NCI-H2029 (cell line): Measurements from ENCODE around the gene NSF.
"Not testable (repeated sequence)": the region's sequence is repeated elsewhere in the genome, so short reads cannot be mapped to it uniquely, and the experiment has no call there.

Source experiments
- DNase-seq: peaks from one replicate; lab custom pipeline; 2025; lab: John Stamatoyannopoulos, UW

Gene NSF

DNA sequence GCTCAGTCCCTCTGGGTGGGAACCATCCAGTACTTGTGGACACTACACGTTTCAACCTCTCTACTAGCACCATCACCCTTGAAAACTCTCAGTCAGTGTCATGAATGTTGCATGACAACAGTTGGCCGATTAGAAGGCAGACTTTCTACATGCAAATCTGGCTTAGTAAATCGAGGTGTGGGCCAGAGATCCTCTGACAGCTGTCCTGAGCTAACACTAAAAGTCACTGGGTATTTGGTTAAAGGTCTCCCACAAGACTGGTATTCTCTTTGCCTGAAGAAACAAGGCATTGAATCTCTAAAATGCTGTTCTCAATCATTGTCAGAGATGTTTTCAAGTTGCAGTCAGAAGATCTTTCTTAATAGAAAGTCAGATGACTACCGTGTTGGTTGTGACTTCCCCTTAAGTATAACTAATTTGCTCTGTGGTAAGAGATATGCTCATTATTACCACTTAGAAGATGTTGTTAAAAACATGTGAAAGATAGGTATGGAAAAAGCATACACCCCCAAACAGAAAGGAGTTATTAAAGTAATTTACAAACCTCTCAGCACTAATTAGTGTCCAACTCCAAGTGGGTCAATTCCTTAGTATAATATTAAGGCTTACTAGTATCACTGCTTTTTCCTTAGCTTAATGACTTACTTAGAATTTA, 165.7 kb downstream of the NSF start:
- DNase-seq, result no peak

DNA sequence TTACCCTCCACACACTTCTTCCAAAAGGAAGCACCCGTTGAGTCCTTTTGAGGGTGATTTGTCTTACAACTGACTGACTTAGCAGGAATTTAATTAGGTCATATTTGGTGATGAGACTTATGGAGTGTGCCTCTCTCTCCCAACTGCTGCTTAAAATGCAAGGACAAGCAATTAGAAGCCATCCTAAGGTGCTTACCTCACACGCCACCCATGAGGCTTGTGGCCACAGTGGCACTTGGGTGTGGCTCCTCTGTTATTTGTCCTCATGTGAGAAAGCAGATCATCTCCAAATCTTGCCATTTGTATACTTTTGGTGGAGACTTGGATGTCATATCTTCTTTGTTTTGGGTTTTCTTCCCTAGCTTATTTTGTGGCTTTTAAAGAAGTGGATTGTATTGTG, 166.4 kb downstream of the NSF start:
- no peak for DNase-seq

DNA sequence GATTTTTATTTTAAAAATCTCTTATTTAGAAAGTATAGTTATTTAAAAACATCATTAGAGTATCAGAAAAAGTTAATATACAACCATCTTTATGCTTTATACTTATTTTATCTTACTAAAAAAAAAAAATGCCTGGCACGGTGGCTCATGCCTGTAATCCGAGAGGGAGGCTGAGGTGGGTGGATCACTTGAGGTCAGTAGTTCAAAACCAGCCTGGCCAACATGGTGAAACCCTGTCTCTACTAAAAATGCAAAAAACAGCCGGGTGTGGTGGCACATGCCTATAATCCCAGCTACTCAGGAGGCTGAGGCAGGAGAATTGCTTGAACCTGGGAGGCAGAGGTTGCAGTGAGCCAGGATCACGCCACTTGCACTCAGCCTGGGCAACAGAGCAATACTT, 167.1 kb downstream of the NSF start:
- not testable (repeated sequence) for DNase-seq

DNA sequence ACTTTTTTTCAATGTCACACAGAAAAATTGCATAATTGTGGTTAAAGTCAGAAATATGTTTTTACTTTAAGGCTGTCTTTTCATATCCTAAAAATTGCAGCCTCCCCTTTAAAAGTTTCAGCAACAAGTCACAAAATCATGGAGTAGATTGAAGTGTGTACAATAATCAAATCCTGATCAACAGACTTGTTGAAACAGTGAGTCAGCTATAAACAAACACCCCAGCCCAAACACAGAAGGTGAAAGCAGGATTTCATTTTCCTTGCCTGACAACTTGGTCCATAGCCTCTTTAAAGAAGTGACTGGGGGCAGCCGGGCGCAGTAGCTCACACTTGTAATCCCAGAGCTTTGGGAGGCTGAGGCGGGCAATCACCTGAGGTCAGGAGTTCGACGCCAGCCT, 168.1 kb downstream of the NSF start:
- no peak for DNase-seq

DNA sequence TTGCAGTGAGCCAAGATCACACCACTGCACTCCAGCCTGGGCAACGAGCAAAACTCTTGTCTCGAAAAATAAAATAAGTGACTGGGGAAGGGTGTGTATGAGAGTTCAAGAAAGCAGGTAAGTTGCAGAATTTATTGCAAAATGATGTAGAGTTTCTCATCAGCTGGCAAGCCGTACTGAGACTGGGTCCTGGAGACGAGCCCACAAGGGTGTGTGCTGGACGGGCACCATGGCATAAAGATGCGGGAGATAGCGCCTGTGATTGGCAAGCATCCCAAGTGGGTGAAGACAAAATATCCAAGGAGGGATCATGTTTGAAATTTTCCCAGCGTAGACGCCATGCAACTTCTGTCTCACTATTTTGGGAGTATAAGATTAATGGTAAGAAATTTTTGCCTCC, 168.7 kb downstream of the NSF start:
- no peak for DNase-seq

DNA sequence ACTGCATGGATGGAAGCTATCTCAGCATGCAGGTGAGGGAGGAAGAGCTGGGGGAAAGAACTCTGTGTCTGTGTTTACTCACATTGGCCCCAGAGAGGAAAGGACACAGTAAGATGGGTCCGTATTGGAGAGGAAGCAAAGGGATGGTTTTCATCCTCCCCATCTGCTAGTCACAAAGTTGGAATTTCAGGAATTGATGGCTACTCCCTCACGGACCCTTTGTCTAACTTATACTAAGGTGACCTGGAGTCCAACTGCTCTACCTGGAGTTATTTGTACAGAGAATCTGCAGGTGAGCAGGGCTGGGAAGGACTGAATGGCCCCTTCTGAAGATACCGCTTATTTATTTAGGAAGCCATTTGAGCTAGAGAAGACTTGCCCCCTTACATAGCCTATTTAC, 172.9 kb downstream of the NSF start:
- no peak for DNase-seq

DNA sequence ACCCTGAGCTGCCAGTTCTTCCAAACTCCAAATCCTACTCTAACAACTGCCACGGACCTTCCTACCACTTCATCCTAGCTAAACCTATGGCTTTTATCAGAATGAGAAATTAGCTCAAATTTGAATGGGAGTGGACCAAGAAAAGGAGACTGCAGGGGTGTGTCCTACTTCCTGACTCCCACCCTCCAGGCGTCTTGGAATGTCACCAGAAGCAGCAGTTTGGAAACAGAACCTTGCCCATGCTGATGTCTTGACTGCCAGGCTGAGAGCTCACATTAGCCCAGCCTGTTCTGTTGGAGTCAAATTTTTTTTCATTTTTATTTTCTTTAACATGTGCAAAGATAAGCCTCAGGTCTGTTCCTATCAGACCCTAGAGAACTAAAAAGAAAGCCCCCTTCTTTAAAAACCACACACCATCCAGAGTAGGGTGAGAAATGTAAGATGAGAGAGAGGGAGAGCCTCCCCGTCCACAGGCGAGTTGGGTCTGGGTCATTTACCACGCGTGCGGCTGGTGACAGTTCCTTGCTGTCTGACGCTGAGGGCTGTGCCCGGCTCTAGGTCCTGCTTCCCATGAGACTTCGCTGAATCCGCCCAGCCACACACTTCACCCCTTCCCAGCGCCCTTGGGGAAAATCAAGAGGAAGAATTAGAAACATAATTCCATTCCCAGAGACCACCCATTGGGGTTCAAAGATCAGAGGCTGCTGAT, 173.7 kb downstream of the NSF start:
- no peak for DNase-seq

DNA sequence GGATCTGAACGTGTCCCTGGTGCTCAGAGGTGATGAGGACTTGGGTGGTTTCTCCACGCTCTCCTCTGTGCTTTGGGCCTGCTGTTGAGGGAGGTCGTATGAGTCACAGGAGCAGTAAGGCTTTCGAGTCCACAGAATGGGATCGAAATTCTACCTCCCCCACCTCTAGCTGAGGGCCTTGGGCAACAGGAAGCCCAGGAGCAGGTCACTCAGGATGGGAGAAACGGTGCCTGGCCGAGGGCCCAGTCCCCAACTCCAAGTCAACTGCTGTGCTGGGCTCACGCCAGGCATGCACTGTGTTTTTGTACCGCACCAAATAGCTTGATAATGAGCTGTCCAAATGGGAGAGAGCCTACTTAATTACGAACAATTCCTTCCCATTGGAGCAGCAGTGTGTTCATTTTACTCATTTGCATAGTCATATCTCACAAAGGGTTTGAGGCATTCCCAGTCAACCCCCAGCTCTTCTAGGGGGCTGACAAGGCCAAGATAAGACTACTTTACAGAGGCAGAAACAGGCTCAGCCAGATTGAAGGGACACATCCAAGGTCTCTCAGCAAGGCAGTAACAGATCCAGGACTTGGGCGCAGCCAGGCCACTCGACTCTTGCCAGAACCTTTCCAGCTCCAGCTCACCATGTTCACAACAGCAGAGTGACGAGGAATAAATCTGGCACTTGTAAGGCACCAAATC, 174.4 kb downstream of the NSF start:
- peak; percentile 26 for DNase-seq

DNA sequence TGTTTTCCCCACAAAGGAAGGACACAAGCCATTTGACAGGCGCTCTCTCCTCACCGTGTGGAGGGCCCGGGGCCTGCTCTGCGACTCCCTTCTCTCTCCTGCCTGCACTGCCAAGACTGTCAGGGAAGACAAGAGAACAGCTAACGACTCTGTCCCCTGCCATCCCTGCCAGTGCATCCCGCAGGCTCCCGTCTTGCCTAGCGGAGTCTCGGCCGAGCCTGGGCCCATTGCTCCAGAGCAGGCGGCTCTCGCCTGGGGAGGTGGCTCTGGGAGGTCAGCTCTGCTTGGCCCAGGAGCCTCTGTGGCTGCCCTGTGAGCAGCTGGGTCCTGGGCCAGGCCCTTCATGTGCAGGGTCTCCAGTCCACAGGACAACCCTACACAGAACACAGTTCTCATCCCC, 175.0 kb downstream of the NSF start:
- DNase-seq, result no peak

DNA sequence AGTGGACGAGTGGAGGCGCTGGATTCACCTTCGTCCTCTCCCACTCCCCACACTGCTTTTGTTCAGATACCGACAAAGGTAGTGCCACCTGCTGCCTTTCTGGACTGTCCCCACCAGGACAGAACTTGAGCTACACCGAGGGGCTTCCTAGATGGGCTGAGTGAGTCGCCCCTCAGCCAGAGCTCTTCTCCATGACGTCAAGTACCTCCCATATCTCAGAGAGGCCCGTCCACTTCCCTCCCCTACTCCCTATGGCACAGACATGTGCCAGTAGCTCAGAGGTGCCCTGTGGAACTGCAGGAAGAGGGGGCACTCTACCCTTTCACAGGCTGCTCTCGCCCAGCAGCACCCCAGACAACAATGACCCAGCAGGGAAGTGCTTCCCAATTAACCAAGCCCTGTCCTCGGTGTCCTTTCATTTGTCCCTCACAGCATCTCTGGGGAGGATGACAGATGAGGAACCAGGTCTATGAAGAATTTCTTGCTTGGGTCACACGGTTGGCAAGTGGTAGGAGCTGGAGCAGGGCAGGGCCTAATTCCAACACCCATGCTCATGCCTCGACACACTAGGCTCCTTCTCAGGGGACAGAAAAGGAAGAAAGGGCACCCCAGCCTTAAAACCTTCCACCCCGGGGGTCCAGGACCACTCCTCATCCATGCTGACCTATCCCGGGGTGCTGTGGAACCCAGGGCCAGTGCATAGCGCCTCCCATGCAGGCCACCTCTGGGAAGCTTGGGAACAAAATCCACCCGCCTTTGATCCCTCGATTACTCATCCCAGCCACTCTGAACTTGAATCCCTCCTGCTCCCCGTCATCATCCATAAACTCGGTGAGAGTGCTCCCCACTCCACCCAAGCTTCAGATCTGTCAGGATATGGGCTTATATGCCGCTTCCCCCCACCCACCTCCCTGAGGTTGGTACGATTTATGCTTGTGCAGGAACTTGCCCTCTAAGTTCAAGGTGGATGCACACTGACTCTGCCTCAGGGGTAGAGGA, 176.3 kb downstream of the NSF start:
- DNase-seq, result no peak

DNA sequence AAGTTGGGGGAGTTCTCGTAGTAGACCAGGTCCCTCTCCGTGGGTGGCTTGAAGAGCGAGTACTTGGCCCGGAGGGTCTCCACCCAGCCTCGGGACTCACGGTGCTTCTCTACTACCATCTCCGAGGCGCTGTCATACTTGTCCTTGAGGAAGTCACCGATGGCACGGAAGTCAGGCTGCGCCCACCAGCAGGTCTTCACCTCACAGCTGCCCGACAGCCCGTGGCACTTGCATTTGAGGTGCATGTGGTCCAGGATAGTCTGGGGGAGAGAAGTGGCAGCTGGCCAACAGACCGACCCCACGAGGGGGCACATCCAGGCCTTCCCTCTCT, 178.0 kb downstream of the NSF start:
- DNase-seq, result no peak

DNA sequence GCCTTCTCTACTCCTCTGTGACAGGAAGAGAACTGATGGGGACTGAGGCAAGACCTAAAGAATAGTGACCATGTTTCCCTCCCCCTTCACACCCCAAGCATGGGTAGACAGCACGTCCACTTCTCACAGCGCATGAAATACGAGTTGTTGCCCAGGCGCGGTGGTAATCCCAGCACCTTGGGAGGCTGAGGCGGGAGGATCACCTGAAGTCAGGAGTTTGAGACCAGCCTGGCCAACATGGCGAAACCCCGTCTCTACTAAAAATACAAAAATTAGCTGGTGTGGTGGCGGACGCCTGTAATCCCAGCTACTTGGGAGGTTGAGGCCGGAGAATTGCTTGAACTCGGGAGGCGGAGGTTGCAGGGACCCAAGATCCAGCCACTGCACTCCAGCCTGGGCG, 178.4 kb downstream of the NSF start:
- DNase-seq, result not testable (repeated sequence)

DNA sequence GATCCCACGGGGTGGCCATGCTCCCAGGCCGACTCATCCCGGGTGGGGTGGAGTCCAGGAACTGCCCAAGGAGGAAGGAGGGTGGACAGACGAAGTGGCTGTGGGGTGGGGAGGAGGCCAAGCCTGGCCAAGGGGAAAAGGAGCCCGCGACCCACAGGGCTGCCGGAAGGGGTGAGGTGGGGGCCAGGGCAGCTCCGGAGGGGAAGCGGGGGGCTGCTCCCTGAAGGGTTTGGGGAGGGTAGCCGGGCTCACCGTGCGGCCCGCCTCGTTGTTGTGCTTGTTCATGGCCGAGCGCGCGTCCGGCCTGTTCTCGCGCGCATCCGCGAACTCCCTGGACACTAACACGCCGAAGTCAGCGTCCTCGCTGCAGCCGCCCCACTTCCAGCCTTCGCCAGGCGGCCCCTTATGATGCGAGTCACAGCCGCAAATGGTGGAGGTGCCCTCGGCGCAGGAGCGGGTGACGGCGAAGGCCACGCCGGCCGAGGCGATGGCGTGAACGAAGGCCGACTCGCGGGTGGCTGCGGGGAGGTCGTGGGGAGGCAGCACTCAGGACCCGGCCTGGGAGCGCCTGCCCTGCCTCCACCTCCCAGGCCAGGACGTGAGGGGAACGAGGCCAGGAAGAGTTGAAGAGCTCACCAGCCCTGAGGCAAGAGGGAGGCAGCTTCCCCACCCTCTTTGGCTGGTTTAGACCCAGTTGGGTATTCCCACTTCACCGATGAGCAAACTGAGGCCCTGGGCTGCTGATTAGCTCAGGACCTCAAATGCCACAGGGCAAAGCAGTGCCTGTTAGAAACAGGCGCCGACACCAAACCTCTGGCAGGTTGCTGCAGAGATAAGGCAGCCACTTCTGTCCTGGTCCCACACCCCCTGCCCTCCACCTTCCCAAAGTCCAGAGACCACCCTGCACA, 179.3 kb downstream of the NSF start:
- no peak for DNase-seq

DNA sequence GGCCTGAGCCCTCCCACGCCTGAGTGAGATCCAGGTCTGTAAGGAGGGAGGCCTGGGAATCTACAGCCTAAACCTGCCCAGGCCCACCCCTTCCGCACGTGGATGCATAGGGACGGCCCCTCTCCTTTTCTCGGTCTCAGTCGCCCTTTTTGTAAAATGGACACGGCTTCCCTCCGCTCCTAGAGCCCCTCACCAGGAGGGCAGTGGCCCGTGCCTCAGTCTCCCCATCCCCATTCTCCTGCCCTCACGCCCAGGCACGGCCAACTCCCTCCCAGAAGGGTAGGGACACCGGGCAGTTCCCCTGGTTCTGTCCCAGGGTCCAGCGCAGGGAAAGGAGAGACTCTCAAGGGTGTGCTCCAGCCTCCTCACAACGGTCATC, 180.0 kb downstream of the NSF start:
- DNase-seq, result no peak

DNA sequence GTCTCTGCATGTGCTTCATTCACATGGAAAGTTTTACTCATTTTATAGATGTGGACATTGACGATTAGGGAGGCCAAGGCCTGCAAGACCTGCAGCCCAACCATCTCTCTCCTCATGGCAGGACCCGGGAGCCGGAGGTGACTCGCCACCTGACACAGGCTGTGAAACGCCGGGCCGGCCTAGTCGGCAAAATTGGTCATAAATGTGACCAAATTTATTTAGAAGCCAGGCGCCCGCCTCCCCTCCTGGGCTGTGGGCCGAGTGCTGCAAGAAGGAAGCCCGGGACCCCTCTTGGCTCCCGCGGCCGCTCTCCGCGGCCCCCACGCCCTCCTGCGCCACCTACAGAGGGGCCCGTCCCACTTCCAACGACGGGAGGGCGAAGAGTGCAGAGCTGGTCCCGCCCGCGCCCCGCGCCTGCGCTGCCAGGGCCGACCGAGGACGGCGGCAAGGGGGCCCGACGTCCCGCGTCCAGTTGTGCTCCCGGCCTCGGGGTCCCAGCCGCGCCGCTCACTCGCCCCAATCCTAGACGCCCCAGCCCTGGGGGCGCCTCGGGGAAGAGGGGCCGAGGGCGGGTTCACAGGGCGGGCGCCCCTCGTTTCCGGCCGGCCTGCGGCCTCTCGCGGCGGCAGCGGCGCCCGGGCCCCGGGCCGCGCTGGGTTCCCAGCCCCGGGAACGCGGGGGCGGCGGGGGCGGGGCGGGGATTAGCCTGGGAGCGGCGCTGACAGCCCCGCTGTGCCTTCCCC, 180.5 kb downstream of the NSF start:
- no peak for DNase-seq

DNA sequence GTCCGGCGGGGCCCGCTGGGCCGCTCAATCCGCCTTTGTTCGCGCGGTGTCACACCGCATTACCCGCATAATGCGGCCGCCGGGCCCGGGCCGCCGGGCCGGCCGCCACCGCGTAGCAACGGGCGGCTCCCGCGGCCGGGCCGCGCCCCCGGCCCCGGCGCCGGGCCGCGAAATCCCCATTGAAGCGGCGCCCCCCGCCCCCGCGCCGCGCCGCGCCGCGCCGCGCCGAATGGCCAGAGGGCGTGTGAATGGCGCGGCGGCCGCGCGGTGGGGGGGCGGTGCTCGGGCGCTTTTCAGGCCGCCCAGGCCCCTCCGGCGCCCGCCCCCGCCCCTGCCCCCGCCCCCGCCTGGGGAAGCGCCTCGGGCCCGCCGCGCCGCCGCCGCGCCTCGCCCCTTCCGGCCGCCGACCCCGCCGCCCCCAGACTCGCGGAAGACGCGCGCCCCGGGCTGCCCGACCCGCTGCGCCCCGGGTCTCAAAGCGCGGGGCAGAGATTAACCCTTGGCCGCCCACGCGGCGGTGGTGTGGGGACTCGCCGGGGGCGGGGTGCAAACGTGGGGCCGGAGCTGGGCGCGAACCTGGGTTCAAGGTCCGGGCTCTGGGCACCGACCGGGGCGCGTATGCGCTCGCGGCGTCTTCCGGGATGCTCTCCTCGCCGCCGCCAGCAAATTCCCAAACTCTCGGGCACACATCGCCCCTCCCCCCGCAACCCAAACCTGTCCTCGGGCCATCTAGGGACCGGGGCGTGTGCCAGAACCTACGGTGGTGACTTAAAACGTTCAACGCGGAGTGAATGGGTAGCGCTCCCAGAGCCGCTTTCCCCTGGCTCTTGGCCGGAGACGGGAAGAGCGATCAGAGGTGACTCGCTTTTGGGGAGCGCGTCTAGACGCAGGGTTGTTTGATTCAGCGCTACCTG, 181.3 kb downstream of the NSF start:
- peak; percentile 59 for DNase-seq

DNA sequence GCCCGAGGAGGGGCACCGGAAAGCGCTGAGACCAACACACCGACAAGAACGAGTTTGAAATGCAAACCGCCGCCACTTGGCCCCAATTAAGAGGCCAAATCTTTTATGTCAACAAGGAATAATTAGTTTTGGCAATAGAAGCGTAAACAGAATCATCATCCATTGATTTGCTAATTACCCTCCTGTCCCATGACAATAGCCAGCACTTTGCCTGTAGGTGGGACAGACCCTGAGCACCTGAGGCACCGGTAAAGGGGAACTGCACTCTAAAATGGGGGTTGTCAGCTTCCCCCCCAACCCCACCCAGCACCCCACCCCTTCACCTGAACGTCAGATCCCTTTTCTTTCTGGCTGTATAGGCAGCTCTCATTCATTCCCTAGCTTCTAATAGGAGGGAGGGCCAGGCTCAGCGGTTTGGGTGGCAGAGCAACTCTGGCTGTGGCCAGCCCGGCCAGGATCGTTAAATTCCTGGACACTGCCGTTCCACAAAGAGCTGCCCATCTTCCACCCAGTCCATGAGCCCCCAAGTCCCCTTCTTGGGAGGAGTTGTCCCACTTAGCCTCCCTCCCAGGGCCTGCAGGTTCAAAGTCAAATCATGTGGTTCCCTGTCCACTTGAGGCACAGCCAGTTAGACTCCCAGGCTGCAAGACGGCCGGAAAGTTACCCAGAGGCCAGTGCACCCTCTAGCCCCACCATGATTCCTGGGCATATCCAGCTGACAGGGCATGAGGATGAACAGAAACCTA, 182.2 kb downstream of the NSF start:
- DNase-seq, result peak; percentile 59

DNA sequence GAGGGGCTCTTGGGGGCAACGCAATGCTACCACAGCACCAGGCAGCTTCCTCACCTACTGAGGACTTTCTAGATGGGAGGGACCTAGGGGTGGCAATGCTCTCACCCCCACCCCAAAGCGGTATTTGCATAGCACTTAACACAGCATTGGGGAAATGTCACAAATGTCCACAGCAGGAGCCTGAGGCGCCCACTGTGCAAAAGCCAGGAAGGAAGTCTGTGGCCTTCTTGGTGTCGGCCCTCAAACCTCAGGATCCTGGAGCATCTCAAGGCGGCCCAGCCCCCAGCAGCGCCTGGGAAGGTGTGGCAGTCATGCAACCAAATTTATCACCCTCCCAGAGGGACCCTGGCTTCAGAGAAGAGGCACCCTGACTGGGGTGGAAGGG, 182.7 kb downstream of the NSF start:
- DNase-seq, result no peak

DNA sequence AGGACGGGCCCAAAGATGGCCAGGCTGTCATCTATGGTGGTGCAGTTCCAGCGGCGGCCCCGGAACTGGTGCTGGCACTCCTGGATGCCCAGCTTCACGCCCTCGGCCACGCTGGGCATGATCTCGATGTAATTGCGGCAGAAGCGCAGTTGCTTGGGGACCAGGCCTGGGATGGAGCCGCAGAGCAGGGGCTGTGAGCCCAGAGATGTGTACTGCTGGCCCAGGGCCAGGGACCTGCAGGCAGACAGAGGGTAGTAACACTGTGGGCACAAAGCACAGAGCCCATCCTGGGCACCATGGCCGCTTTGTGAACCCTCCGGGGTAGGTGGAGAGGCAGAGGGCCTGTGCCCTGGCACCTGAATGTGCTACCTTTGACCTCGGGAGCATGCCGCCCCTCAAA, 183.2 kb downstream of the NSF start:
- no peak for DNase-seq
